Gastrocnemius medialis (tissue), 4 donors: Measurements from ENCODE around the gene CDA.

Source experiments
- POLR2A ChIP-seq, 2 donors: fragments of 450-650 bp; IDR thresholded peaks; one replicate each; pipeline ENCODE4 v1.6.1; 2017; ENCODE audit warnings: antibody characterized with exemption in 2 of 2, mild to moderate bottlenecking in 2 of 2, moderate library complexity in 2 of 2
- TF ChIP-seq, protein P1 (sequence below), 5 experiments: fragments of 450-650 bp in 3 of 5; fragments of 200-600 bp in 2 of 5; sonication (generic) in 2 of 5; IDR thresholded peaks in 4 of 5; conservative IDR thresholded peaks in 1 of 5; 1 replicate in 4 of 5; 2 replicates in 1 of 5; pipeline ENCODE4 v1.5.1; 2016 to 2019; ENCODE audit warnings: antibody characterized with exemption in 5 of 5, mild to moderate bottlenecking in 3 of 5, moderate library complexity in 3 of 5

DNA sequence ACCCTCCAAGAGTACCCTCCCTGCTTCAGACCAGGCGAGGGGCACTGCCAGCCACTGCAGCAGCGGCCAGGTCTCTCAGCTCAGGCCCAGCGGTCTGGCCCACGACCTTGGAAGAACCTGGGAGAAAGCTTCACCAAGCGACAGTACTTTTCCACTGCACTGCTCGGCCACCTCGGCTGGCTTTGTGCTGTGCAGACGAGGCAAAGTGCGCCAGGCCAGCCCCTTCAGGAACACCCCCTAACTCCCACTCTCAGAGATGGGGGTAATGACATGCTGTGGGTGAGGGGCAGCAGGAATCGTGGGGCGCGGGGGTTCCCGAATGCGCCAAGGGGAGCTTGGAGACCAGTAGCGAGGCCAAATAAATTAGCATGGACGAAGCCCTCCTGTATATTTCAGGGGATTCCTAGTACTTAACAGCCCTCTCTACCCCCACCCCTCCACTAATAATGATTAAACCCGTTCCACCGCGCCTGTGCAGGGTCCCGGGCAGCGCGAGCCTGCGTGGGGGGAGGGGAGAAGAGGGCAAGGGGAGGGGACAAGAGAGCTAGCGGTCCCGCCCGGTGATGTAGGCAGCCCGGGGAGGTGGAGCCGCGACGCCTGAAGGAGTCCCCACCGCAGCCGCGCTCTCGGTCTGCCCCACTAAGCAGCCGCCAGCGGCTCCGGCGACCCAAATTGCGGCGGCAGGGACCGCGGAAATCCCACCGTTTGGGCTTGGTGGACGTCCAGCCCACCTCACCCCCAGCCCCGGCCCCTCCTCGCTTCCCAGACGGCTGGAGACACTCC, 36.8 kb upstream of the CDA start, which contains the start of gene FAM43B:
- peak in 1 of 2 donors; percentile 8 for TF ChIP-seq POLR2A (IDR thresholded peaks at IDR 0.05)
- TF ChIP-seq, protein P1, sequence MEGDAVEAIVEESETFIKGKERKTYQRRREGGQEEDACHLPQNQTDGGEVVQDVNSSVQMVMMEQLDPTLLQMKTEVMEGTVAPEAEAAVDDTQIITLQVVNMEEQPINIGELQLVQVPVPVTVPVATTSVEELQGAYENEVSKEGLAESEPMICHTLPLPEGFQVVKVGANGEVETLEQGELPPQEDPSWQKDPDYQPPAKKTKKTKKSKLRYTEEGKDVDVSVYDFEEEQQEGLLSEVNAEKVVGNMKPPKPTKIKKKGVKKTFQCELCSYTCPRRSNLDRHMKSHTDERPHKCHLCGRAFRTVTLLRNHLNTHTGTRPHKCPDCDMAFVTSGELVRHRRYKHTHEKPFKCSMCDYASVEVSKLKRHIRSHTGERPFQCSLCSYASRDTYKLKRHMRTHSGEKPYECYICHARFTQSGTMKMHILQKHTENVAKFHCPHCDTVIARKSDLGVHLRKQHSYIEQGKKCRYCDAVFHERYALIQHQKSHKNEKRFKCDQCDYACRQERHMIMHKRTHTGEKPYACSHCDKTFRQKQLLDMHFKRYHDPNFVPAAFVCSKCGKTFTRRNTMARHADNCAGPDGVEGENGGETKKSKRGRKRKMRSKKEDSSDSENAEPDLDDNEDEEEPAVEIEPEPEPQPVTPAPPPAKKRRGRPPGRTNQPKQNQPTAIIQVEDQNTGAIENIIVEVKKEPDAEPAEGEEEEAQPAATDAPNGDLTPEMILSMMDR (IDR thresholded peaks at IDR 0.05 in 4 of 5, conservative IDR thresholded peaks at IDR 0.05 in 1 of 5): no peak
